Right lobe of liver (tissue), 6 donors: ENCODE measurements around the gene DLX2. TPM values are rescaled to one million over a fixed set of nuclear protein-coding genes. Genes with fewer than 3 reads are reported as not detected.
"Not testable (repeated sequence)": the region's sequence is repeated elsewhere in the genome, so short reads cannot be mapped to it uniquely, and the experiment has no call there.

Experiments used
- ATAC-seq, 4 donors: fragments of 200-7000 bp; cut with Tn5 transposase; one replicate each; pipeline ENCODE4 v1.9.1; 2020; ENCODE audit warnings: mild to moderate bottlenecking in 4 of 4, moderate library complexity in 4 of 4
- DNase-seq, 3 donors: peaks; one replicate each; pipeline ENCODE4 v3.0.0-alpha.2; 2020
- H3K27ac ChIP-seq, 3 donors: fragments of 200-600 bp; one replicate each; pipeline ENCODE4 v1.8.0; 2022
- H3K27me3 ChIP-seq, 2 donors: fragments of 200-600 bp; one replicate each; pipeline ENCODE4 v1.8.0; 2022
- H3K36me3 ChIP-seq, 4 donors: fragments of 200-600 bp; sonication (generic) in 1 of 4; one replicate each; pipeline versions ENCODE4 v1.5.1 to v1.8.0; 2017 to 2022; ENCODE audit warnings: control low read depth in 1 of 4
- H3K4me1 ChIP-seq, 4 donors: fragments of 200-600 bp; sonication (generic) in 1 of 4; one replicate each; pipeline versions ENCODE4 v1.5.1 to v1.8.0; 2017 to 2022; ENCODE audit warnings: control low read depth in 1 of 4
- H3K4me3 ChIP-seq, 3 donors: fragments of 200-600 bp; one replicate each; pipeline ENCODE4 v1.8.0; 2022
- H3K9me3 ChIP-seq, 4 donors: fragments of 200-600 bp; sonication (generic) in 1 of 4; one replicate each; pipeline versions ENCODE4 v1.5.1 to v1.8.0; 2017 to 2022; ENCODE audit warnings: control low read depth in 1 of 4
- CTCF ChIP-seq, 4 donors: fragments of 200-600 bp in 3 of 4; fragments of 450-650 bp in 1 of 4; IDR thresholded peaks; one replicate each; pipeline versions ENCODE4 v1.5.1 to v1.8.0; 2016 to 2022; ENCODE audit warnings: antibody characterized with exemption in 4 of 4, mild to moderate bottlenecking in 2 of 4
- POLR2A ChIP-seq: fragments of 450-650 bp; IDR thresholded peaks from one replicate; pipeline ENCODE4 v1.6.1; 2017; ENCODE audit warnings: antibody characterized with exemption, mild to moderate bottlenecking
- WGBS: methylation state at CpG from one replicate; pipeline ENCODE4 v1.1.6; 2018; ENCODE audit warnings: low coverage, low lambda C conversion rate; ENCODE audit not compliant: insufficient coverage; ENCODE audit errors: missing lambda C conversion rate; 5-methylcytosine and 5-hydroxymethylcytosine counted together
- intact Hi-C, 2 donors: fragments of 100-400 bp; cut with DNase I; formaldehyde crosslinking; loops; one replicate each; pipeline versions ENCODE4 v1.11.2 to v1.14.1; 2022
- total RNA-seq, 6 experiments: library from RNA; depleted of rRNA in 2 of 6; stranded (reverse); fragments of >200 nt in 2 of 6; fragmentation: NEBNext Ultra II Directional in 3 of 6; extraction: Animal tissue kit (Norgen Biotek cat#: 25700) in 3 of 6; gene quantifications; one replicate each; pipeline versions ENCODE4 v1.1.0 to v1.2.4, GENCODE V29; 2016 to 2023
- donor health status: DM: no; HTN: yes; CAD: no.
- donor health status: DM: no; HTN: no; CAD: no.
- donor health status: DM: no; HTN: no; CAD: no.
- donor health status: DM: no; HTN: yes; CAD: no.
- donor health status: DM: no; HTN: yes; CAD: no.

DLX2 gene
- total RNA-seq, 6 experiments from 2014 or later: not detected

- no peaks in the 10 kb centered on the region for H3K27me3 ChIP-seq
- intact Hi-C loops: no loop called here
- H3K9me3 ChIP-seq: no peaks in the 10 kb centered on the region
- no peak for DNase-seq
- H3K27ac ChIP-seq: no peak overlapping the region
- 78% methylated on average over 9 of the region's 9 CpGs for WGBS
- H3K36me3 ChIP-seq: no peaks in the 10 kb centered on the region
- ATAC-seq: no peak
- H3K4me1 ChIP-seq: no peaks in the 10 kb centered on the region
- no peak overlapping the region for H3K4me3 ChIP-seq
- TF ChIP-seq POLR2A (no peak), CTCF (IDR thresholded peaks at IDR 0.05) (no peak)
Observed at GRCh38 chr2:172063446-172063845, 39.3 kb downstream of the DLX2 start.

- intact Hi-C loops: no loop called here
- no peak for DNase-seq
- TF ChIP-seq POLR2A: no peak
- no peak for TF ChIP-seq CTCF (IDR thresholded peaks at IDR 0.05)
- no CpG with 5 or more reads among the region's 1 CpG for WGBS
- no peaks in the 10 kb centered on the region for H3K4me1 ChIP-seq
- H3K36me3 ChIP-seq: no peaks in the 10 kb centered on the region
- no peak overlapping the region for H3K27ac ChIP-seq
- no peaks in the 10 kb centered on the region for H3K9me3 ChIP-seq
- no peak overlapping the region for H3K4me3 ChIP-seq
- ATAC-seq: no peak
- H3K27me3 ChIP-seq: no peaks in the 10 kb centered on the region
Observed at GRCh38 chr2:172062402-172063004, 40.2 kb downstream of the DLX2 start.

GRCh38 chr2:172060118-172060517, 42.6 kb downstream of the DLX2 start:
- DNase-seq, intact Hi-C loops, H3K4me3 ChIP-seq, H3K4me1 ChIP-seq, H3K27me3 ChIP-seq, ATAC-seq, H3K27ac ChIP-seq, H3K36me3 ChIP-seq, H3K9me3 ChIP-seq: not testable (repeated sequence)
- 100% methylated on average over 1 of the region's 5 CpGs for WGBS

GRCh38 chr2:172058660-172059059, 44.0 kb downstream of the DLX2 start:
- no peak for ATAC-seq
- no peak for TF ChIP-seq CTCF (IDR thresholded peaks at IDR 0.05)
- TF ChIP-seq POLR2A: no peak

GRCh38 chr2:172056293-172056692, 46.4 kb downstream of the DLX2 start:
- no peak for DNase-seq
- peaks cover 0 to 18% (median 2%) of the 10 kb centered on the region in 4 donors for H3K4me1 ChIP-seq
- H3K9me3 ChIP-seq: no peaks in the 10 kb centered on the region
- no peaks in the 10 kb centered on the region for H3K36me3 ChIP-seq
- no peak overlapping the region for H3K27ac ChIP-seq
- ATAC-seq: no peak
- intact Hi-C loops: no loop called here
- WGBS: 100% methylated on average over 1 of the region's 2 CpGs
- TF ChIP-seq POLR2A (no peak), CTCF (IDR thresholded peaks at IDR 0.05) (no peak)
- H3K4me3 ChIP-seq: no peak overlapping the region
- H3K27me3 ChIP-seq: no peaks in the 10 kb centered on the region

More at GRCh38 chr2:172058660-172059059, 44.0 kb downstream of the DLX2 start:
- H3K27me3 ChIP-seq: no peaks in the 10 kb centered on the region
- H3K27ac ChIP-seq: no peak overlapping the region
- H3K36me3 ChIP-seq: no peaks in the 10 kb centered on the region
- no peaks in the 10 kb centered on the region for H3K9me3 ChIP-seq
- intact Hi-C loops: no loop called here
- 86% methylated on average over 5 of the region's 5 CpGs for WGBS
- H3K4me3 ChIP-seq: no peak overlapping the region
- H3K4me1 ChIP-seq: no peaks in the 10 kb centered on the region
- no peak for DNase-seq
